ENCODE data around the gene GAB1.

GRCh38 chr4:143403553-143403820, 66.8 kb downstream of the GAB1 start:
- TF ChIP-seq ETS1 (CRISPR knock-in tag; IDR thresholded peaks at IDR 0.05) (no peak), CBX1 (IDR thresholded peaks at IDR 0.05; ENCODE audit: low read depth) (no peak), ZNF232 (CRISPR knock-in tag; IDR thresholded peaks at IDR 0.05; ENCODE audit: borderline replicate concordance) (no peak), MLLT10 (CRISPR knock-in tag; IDR thresholded peaks at IDR 0.05) (no peak), RFX5 (IDR thresholded peaks at IDR 0.05; ENCODE audit: low read depth, low read length) (no peak), CTCF (CRISPR knock-in tag; IDR thresholded peaks at IDR 0.05) (no peak), NFIC (IDR thresholded peaks at IDR 0.05; ENCODE audit: low read length) (no peak)
